ENCODE measurements around the gene HINT2. TPM values are rescaled to one million over a fixed set of nuclear protein-coding genes. Genes with fewer than 3 reads are reported as not detected.

HINT2 gene
- total RNA-seq, 1 donor from 2014 or later: 32.0 TPM

DNA sequence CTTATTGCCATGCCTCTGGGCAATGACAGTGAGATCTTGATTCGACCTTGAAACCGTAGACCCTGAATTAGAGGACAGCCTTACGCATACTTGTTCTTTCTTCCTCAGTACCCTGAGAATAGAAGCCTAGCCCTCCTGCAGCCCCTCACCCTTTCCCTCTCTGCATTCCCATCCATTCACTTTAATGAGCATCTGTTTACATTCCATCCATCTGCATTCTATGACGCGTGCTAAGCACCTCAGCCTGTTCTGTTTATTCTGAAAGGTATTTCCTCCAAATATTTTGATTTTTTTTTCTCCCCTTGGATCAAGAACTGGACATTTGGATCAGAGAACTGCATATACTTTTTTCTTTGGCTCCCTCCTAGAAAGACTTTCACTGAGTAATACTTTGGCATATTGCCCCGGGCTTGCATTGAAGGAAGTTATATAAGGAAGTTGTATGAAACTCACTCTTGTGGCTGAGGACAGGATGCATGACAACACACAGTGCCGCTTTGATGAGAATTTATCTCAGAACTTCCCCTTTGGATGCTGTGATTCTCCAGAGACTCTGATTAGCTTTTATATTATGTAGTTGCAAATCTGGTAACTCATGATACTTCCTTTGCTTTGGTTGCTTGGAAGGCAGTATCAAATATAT, 29.9 kb upstream of the HINT2 start:
- TF ChIP-seq, protein P1, sequence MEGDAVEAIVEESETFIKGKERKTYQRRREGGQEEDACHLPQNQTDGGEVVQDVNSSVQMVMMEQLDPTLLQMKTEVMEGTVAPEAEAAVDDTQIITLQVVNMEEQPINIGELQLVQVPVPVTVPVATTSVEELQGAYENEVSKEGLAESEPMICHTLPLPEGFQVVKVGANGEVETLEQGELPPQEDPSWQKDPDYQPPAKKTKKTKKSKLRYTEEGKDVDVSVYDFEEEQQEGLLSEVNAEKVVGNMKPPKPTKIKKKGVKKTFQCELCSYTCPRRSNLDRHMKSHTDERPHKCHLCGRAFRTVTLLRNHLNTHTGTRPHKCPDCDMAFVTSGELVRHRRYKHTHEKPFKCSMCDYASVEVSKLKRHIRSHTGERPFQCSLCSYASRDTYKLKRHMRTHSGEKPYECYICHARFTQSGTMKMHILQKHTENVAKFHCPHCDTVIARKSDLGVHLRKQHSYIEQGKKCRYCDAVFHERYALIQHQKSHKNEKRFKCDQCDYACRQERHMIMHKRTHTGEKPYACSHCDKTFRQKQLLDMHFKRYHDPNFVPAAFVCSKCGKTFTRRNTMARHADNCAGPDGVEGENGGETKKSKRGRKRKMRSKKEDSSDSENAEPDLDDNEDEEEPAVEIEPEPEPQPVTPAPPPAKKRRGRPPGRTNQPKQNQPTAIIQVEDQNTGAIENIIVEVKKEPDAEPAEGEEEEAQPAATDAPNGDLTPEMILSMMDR (IDR thresholded peaks at IDR 0.05): peak; percentile 15
- Mint-ChIP-seq H3K36me3 (ENCODE audit: low read depth) (peaks cover 6% of the 10 kb centered on the region), H3K9me3 (ENCODE audit: low read depth) (no peaks in the 10 kb centered on the region), H3K4me3 (ENCODE audit: unreplicated experiment) (no peak overlapping the region), H3K27me3 (ENCODE audit: low read depth) (no peaks in the 10 kb centered on the region), H3K4me1 (ENCODE audit: low read depth) (peaks cover 25% of the 10 kb centered on the region), H3K27ac (ENCODE audit: unreplicated experiment) (peak overlapping the region; percentile 77)
- DNase-seq (ENCODE audit: low spot score): peak; percentile 3

DNA sequence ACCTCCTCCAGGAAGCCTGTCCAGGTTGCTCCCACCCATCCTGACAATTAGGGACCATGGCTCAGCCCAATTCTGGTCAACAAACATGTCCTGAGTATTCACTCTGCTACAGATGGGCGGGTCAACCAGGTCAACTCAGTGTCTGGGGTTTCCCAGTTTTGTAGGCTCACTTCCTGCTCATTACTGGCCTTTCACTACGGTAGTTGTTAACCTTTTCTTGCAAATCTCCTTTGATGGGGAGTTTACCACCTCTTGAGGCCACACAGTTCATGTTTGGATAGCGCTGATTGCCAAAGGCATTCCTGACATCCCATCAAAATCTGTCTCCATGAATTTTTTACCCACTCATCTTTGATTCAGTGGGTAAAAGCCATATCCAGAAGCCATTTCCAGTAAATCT, 28.0 kb upstream of the HINT2 start:
- Mint-ChIP-seq H3K27ac (ENCODE audit: unreplicated experiment) (no peak overlapping the region), H3K4me3 (ENCODE audit: unreplicated experiment) (no peak overlapping the region), H3K36me3 (ENCODE audit: low read depth) (peaks cover 8% of the 10 kb centered on the region), H3K27me3 (ENCODE audit: low read depth) (no peaks in the 10 kb centered on the region), H3K4me1 (ENCODE audit: low read depth) (peaks cover 18% of the 10 kb centered on the region), H3K9me3 (ENCODE audit: low read depth) (no peaks in the 10 kb centered on the region)
- DNase-seq (ENCODE audit: low spot score): peak; percentile 6
- TF ChIP-seq, protein P1 (IDR thresholded peaks at IDR 0.05): no peak

DNA sequence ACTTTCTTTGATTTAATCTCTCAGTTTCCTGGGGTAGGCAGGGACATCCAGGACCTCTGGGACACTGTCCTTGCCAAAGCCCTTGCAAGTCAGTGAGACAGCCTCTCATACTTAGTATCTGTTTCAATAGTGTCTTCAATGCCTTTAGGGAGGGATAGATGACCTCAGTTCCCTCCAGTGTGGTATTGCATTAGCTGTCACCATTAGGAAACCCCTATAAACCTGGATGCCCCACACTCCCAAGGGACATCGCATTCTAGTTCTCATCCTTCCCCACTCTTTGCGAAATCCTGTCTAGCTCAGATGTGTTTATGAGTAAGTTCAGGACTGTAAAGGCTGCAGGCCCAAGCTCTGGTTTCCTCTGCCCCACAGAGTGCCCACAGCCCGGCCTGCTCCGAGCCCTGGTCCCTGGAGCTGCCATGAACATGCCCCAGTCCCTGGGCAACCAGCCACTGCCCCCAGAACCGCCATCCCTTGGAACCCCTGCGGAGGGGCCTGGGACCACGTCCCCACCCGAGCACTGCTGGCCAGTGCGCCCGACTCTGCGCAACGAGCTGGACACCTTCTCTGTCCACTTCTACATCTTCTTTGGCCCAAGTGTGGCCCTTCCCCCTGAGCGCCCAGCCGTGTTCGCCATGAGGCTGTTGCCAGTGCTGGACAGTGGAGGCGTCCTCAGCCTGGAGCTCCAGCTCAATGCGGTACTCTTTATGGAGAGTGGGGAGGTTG, 27.3 kb upstream of the HINT2 start:
- Mint-ChIP-seq H3K9me3 (ENCODE audit: low read depth) (no peaks in the 10 kb centered on the region), H3K36me3 (ENCODE audit: low read depth) (peaks cover 9% of the 10 kb centered on the region)
- TF ChIP-seq, protein P1 (IDR thresholded peaks at IDR 0.05): no peak

DNA sequence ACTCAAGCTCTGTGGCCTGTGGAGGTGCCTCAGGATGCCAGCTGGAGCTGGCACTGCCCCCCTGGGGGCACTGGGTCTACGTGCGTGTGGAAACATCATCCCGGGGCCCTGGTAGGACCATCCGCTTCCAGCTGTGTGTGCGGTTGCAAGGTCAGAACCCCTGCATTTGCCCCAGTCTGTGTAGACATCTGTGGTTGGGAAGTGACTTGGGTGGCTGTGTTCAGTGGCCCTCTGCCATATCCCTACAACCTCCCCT, 26.7 kb upstream of the HINT2 start:
- Mint-ChIP-seq H3K4me3 (ENCODE audit: unreplicated experiment) (no peak overlapping the region), H3K36me3 (ENCODE audit: low read depth) (peaks cover 9% of the 10 kb centered on the region), H3K27ac (ENCODE audit: unreplicated experiment) (no peak overlapping the region), H3K9me3 (ENCODE audit: low read depth) (no peaks in the 10 kb centered on the region), H3K27me3 (ENCODE audit: low read depth) (no peaks in the 10 kb centered on the region), H3K4me1 (ENCODE audit: low read depth) (peaks cover 14% of the 10 kb centered on the region)
- peak; percentile 59 for DNase-seq (ENCODE audit: low spot score)
- TF ChIP-seq, protein P1 (IDR thresholded peaks at IDR 0.05): no peak

More for the DNA sequence above, 27.3 kb upstream of the HINT2 start:
- Mint-ChIP-seq H3K4me1 (ENCODE audit: low read depth) (peaks cover 14% of the 10 kb centered on the region), H3K27ac (ENCODE audit: unreplicated experiment) (no peak overlapping the region), H3K27me3 (ENCODE audit: low read depth) (no peaks in the 10 kb centered on the region), H3K4me3 (ENCODE audit: unreplicated experiment) (no peak overlapping the region)
- DNase-seq (ENCODE audit: low spot score): peak; percentile 11

DNA sequence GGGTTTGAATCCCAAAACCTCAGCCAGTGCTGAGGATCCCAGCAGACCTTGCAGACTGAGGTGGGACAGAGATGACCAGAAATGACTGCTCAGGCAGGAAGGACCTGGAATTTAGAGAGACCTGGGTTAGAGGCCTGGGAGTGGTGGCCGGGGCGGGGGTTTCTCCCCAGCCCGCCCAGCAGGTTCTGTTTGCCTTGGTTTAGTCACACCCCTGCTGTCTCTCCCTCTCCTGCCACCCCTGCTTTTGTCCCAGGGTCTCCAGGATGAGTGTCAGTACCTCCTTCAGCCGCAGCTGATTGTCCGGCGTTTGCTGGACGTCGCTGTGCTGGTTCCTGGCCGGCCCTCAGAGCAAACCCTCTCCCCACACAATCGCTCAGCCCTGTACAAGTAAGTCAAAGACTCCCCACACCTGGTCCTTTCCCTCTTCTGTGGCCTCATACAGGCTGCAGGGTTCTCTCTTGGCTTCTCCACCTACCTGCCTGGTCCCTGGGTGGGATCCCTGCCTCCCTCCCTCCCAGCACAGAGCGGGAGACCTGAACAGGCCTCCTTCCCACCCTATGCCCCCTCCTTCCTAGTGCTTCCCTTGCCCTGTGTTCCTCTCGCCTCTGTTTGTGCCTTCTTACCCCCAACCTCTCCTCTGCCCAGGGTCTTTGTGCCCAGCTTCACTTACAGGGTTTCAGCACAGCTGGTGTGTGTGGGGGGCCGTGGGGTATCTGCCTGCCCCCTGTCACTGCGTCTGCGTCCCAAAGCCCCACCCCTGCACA, 26.2 kb upstream of the HINT2 start:
- TF ChIP-seq, protein P1 (IDR thresholded peaks at IDR 0.05): no peak
- Mint-ChIP-seq H3K36me3 (ENCODE audit: low read depth) (peaks cover 9% of the 10 kb centered on the region), H3K4me1 (ENCODE audit: low read depth) (peaks cover 14% of the 10 kb centered on the region), H3K27me3 (ENCODE audit: low read depth) (no peaks in the 10 kb centered on the region), H3K4me3 (ENCODE audit: unreplicated experiment) (no peak overlapping the region), H3K27ac (ENCODE audit: unreplicated experiment) (no peak overlapping the region), H3K9me3 (ENCODE audit: low read depth) (no peaks in the 10 kb centered on the region)
- peak; percentile 75 for DNase-seq (ENCODE audit: low spot score)

Data from chondrocyte (in vitro differentiated cells).